ENCODE data around the gene KIF5A.
"Not testable (repeated sequence)": the region's sequence is repeated elsewhere in the genome, so short reads cannot be mapped to it uniquely, and the experiment has no call there.

The KIF5A gene

DNA sequence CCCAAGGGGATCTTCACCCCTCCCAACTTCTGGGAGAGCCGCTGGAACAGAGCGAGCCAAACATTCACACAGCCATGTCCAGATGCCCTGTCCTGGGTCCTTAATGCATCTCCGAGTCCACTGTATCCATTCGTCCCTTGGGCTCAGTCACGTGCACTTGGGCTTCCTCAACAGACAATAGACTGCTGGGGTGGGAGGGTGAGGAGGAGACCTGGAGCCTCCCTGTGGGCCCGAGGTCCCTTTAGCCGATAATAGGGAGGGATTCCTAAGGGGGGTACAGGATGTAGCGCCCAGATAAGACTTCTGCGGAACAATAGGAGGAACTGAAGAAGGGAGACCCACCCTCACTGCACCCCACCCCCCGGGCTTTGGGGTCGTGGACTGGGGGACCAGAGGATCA is 68.1 kb downstream of the KIF5A start:
- DNase-seq (ENCODE audit: low read depth in 1 of 2, low spot score in 1 of 2), result no peak

DNA sequence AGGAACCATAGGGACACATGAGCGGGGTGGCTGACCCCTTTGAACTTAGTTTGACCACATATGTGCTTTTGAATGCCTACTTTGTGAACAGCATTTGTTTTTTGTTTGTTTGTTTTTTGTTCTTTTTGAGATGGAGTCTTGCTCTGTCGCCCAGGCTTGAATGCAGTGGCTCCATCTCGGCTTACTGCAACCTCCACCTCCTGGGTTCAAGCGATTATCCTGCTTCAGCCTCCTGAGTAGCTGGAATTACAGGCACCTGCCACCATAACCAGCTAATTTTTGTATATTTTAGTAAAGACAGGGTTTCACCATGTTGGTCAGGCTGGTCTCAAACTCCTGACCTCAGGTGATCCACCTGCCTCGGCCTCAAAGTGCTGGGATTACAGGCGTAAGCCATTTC is 68.6 kb downstream of the KIF5A start:
- not testable (repeated sequence) for DNase-seq (ENCODE audit: low read depth in 1 of 2, low spot score in 1 of 2)

DNA sequence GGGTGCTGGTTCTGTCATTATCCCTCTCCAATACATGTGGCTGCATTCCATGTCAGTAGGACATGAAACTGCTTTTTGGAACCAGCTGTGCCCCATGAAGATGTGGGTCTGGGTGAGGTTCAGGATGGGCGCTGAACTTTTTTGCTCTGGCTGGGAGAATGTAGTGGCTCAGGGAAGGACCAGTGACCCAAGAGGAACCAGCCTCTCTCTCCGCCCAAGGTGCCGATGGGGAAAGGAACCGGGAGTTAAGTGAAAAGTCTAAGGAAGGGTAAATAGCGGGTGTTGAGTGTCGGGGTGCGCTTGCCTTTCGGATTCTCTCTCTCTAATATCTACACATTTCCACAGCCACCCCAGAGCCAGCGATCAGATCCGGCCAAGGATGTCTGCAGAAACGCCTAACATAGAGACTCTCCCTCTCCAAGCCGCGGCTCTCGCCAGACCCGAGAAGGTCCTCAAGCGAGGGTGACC is 69.2 kb downstream of the KIF5A start:
- DNase-seq (ENCODE audit: low read depth in 1 of 2, low spot score in 1 of 2), result no peak

DNA sequence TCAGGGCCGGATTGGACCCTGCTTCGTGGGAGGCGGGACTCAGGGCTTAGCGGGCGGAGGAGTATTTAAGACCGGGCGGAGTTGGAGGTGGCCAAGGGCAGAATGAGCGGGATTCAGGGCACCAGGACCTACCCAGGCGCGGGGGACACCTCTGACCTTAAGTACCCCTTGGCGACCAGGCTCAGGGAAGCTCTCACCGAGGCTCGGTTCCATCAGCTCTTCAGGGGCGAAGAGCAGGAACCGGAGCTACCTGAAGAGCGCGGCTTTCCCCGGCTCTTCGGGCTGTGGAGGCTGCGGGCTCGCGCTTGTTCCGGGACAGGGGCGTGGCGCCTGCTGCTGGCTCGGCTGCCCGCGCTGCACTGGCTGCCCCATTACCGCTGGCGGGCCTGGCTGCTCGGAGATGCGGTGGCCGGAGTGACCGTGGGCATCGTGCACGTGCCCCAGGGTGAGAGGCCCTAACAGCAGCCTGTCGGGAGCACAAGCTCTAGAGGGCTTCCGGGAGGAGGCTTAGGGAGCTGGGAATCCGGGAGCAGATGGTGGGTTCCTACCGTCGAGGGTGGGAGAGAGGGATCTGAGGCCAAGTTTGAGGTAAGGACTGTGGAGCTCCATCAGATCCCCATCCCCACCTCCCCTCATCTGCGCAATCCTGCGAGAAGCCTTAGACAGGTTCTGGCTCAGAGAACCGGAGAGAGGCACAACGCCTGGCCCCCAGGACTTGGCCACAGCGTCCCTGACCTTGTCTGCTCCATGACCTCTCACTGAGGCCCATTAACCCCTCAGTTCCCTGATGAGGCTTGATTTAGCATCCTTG is 69.8 kb downstream of the KIF5A start:
- DNase-seq (ENCODE audit: low read depth in 1 of 2, low spot score in 1 of 2), result no peak

DNA sequence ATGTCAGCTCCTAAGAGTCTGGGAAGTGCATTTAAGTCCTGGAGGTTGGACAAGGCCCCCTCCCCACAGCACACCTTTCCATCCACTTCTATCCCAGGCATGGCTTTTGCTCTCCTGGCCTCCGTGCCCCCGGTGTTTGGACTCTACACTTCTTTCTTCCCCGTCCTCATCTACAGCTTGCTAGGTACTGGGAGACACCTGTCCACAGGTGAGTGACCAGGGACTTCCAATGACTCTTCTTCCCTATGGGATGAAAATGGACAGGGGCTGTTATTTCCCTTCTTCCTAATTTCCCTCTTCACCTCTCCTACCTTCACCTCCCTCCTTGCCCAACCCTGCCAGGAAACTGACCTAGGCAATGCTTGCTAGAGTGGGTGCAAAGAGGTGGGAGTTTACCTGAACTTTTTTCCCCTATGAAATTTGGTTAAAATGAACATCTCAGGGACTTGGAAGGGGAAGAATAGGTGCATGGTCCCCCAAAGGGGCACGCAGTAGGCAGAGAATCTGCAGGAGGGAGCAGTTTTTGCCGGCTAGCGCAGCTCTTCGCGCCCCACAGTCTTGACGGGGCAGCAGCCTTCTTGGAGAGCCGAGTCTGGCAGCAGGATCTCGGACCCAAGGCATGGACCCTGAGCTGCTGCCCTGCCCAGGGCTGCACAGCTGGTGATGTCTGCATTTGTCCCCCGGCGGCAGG is 70.5 kb downstream of the KIF5A start:
- DNase-seq (ENCODE audit: low read depth in 1 of 2, low spot score in 1 of 2), result no peak

DNA sequence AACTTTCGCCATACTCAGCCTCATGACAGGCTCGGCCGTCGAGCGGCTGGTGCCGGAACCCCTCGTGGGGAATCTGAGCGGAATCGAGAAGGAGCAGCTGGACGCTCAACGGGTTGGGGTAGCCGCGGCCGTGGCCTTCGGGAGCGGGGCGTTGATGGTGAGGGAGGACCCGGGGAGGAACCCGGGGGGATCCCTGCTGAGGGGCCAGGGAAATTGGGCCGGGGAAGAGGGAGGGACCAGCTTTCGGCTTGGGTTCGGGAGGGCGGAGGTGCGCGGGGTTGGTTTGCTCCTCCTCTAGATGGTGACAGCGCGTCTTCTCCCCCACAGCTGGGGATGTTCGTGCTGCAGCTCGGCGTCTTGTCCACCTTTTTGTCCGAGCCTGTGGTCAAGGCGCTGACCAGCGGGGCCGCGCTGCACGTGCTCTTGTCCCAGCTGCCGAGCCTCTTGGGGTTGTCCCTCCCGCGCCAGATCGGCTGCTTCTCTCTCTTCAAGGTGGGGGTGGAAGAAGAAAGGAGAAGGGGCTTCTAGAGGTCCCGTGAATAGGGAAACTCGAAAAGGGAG is 71.2 kb downstream of the KIF5A start:
- no peak for DNase-seq (ENCODE audit: low read depth in 1 of 2, low spot score in 1 of 2)

DNA sequence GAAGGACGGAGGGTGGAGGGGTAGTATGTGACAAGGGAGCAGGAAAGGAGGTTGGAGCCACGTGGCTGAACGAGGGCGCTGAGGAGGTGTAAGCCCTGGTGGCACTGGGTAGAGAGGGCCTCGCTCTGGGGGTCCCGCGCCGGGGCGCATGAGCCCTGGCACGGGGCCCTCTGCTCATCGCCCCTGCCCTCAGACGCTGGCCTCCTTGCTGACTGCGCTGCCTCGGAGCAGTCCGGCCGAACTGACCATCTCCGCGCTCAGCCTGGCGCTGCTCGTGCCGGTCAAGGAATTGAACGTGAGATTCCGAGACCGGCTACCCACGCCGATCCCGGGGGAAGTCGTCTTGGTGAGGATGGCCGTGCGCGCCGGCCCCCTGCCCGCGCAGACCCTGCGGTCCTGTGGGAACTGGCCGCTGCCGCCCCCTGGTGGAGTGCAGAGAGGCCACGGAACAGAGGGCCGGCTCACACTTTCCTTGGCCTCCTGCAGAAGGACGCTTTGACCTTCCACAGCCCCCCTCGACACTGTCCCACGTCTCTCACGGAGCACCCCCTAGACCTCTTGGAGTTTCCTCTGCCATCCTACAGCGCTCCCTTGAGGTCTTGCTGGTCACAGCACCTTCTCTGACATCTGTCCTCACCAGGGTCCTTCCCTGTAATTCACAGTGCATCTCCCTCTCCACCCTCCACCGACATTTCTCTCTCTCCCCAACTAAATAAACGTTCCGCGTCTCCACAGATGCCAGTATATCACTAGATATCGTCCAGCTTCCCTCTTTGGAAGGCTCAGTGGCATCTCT is 71.9 kb downstream of the KIF5A start:
- peak in 1 of 2 donors; percentile 54 for DNase-seq (ENCODE audit: low read depth in 1 of 2, low spot score in 1 of 2)

DNA sequence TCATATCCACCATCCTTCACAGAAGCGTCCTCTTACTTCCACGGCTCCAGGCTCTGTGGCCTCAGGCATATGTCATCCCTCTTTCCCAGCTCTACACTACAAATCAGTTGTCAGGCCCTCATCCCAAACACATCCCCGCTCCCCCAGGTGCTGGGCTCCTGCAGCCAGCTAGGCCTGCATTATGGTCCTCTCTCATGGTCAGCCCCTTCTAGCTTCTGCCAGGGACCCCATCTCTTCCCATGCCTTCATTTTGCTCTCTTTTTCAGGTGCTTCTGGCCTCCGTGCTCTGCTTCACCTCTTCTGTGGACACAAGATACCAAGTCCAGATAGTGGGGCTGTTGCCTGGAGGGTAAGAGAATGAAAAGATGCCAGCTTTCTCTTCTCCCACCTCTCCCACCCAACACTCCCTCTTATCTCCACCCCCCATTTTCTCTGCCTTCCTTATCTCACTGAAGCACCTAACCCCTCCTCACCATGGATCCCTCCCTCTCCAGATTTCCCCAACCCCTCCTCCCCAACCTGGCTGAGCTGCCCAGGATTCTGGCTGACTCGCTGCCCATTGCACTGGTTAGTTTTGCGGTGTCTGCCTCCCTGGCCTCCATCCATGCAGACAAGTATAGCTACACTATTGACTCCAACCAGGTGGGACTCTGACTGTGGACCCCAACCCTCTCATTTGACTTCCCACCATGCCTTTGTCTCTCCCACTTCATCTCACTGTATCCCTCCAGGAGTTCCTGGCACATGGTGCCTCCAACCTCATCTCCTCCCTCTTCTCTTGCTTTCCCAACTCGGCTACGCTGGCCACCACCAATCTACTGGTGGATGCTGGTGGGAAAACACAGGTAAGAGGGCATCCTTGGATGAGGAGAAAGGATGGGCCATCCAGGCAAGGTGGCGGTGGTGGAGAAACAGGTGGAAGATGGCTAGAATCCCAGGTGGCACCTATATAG is 72.7 kb downstream of the KIF5A start:
- DNase-seq (ENCODE audit: low read depth in 1 of 2, low spot score in 1 of 2), result no peak

DNA sequence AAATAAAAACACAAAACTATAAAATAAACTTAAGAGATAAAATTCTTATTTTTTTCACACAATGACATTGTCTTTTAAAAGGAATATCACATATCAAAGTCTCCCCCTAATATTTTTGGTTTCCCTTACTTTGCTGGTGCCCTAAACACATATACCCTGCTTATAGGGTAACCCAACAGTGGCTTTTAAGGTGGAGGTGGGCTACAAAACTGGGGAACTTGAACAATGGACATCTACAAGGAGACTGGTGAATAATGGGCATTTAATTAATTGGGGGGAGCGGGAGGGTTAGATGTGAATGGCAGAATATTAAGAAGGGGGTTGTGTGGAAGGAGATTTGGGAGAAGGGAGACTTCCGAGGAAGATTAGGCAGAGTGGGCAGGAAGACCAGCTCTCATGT is 73.5 kb downstream of the KIF5A start:
- no peak for DNase-seq (ENCODE audit: low read depth in 1 of 2, low spot score in 1 of 2)

DNA sequence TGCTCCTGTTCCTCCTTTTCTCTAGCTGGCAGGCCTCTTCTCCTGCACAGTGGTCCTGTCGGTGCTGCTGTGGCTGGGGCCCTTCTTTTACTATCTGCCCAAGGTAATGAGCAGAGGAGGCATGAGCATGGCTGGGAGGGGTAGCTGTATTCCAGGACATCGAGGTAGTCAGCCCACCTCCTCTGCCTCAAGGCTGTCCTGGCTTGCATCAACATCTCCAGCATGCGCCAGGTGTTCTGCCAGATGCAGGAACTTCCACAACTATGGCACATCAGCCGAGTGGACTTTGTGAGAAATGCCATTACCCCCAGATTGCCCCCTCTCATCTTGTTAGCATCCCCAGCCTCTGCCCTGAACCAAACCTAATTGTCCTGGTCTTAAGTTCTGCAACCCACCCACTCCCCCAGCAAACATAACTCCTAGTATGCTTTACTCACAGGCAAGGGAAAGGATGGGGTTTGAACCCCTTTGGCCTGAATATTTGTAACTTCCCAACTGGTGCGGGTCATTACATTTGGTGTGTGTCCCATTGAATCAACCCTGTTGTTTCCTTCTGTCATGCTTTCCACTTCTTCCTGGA is 74.1 kb downstream of the KIF5A start:
- no peak for DNase-seq (ENCODE audit: low read depth in 1 of 2, low spot score in 1 of 2)

DNA sequence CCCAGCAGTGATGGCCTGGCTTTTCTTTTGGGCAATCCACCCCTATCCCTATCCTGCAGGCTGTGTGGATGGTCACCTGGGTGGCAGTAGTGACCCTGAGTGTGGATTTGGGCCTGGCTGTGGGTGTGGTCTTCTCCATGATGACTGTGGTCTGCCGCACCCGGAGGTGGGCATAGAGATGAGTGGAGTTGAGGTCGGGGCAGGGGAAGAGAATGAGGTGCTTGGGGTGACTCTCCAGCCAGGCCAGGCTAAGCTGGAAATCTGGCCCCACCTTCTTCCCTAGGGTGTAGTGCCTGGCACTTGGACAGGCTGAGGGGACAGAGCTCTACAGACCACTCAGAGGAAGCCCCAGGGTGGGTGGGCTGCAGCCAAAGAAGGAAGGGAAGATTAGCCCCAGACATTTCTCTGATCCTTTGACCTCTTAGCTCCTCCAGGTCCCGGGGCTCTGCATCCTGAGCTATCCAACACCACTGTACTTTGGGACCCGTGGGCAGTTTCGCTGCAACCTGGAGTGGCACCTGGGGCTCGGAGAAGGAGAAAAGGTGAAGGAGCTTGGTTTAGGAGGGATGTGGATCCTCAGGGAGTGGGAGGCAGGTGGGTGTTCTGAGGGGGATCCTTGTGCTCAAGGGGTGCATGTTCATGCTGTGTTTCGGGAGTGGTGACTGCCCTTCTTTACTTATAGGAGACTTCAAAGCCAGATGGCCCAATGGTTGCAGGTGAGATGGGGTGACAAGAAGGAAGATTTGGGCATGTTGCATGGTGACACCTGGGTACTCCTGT is 74.8 kb downstream of the KIF5A start:
- DNase-seq (ENCODE audit: low read depth in 1 of 2, low spot score in 1 of 2), result no peak

DNA sequence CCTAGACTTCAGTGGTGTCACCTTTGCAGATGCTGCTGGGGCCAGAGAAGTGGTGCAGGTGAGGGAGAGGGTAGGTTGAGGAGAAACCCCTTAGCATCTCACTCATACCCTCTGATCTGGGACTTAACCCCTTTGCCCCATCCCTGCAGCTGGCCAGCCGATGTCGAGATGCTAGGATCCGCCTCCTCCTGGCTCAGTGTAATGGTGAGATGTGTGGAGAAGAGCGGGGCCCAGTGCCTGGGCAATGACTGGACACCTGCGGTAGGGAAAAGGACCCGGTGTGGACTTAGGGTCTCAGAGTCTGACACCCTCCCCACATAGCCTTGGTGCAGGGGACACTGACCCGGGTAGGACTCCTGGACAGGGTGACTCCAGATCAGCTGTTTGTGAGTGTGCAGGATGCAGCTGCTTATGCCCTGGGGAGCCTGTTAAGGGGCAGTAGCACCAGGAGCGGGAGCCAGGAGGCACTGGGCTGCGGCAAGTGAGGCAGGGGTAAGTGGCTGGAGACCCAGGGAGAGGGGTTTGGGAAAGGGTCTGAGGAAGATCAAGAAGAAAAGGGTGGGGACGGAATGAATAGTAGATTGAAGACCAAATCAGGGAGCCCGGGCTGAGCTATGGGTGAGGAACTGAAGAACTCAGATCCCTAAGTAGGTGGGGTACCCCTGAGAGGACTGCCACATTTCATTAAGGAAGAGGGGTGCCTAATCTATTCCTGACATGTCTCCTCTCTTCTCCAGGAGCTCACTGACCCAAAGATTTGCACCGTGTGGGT is 75.6 kb downstream of the KIF5A start:
- DNase-seq (ENCODE audit: low read depth in 1 of 2, low spot score in 1 of 2), result no peak

DNA sequence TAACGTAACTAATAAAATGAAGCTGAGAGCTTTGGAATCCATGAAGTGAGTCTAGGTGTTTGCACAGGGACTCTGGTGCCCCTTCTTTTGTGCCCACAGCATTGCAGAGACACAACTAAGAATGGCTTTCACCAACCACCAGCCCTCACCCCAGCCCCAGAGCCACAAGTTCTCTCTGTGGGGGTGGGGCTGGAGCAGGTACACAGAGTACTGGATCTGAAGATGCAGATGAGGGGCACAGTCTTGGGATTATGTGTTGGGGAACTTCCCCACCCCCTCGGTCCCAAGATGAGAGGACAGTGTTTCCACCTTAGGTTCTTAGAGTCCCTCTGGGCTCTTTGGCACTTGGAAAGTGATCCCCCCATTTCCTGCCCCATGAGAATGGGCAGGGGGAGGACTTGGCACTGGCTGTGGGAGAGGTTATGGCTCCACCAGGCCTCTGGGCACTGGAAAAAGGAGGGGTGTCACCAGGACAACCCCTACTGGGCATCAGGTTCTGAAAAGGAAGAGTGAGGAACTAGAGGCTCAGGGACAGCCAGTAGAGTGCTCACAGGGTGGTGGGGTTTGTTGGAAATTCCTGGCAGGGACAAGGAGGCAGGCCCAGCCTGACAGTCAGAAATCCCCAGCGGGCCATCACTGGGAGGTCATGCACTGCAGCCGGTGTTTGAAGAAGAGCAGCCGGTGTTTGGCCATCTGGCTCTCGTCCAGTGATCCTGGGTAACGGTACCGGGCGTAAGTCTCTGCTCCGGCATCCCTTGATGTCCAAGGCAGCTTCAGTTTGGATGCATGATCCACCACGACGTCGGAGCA is 76.5 kb downstream of the KIF5A start:
- DNase-seq (ENCODE audit: low read depth in 1 of 2, low spot score in 1 of 2), result no peak

DNA sequence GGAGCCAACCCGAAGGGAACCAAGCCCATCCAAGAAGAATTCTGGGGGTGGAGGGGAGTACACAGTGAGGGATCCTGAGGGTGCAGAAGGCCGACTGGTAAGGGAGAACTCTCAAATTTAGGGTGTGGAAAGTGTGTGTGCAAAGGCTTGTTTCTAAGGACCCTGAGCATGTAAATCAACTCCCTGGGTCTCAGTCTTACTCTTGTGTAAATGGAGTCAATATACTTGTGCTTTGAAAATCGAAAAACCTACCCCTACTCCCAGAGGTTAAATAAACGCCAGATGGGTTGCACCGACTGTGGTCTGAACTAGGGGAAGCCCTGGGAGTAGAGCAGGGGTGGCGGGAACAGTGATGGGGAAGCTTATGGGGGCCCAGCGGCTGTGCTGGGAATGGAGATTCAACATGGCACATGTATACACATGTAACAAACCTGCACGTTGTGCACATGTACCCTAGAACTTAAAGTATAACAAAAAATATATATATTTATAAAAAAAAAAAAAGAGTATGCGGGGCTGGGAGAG is 77.1 kb downstream of the KIF5A start:
- DNase-seq (ENCODE audit: low read depth in 1 of 2, low spot score in 1 of 2), result no peak

DNA sequence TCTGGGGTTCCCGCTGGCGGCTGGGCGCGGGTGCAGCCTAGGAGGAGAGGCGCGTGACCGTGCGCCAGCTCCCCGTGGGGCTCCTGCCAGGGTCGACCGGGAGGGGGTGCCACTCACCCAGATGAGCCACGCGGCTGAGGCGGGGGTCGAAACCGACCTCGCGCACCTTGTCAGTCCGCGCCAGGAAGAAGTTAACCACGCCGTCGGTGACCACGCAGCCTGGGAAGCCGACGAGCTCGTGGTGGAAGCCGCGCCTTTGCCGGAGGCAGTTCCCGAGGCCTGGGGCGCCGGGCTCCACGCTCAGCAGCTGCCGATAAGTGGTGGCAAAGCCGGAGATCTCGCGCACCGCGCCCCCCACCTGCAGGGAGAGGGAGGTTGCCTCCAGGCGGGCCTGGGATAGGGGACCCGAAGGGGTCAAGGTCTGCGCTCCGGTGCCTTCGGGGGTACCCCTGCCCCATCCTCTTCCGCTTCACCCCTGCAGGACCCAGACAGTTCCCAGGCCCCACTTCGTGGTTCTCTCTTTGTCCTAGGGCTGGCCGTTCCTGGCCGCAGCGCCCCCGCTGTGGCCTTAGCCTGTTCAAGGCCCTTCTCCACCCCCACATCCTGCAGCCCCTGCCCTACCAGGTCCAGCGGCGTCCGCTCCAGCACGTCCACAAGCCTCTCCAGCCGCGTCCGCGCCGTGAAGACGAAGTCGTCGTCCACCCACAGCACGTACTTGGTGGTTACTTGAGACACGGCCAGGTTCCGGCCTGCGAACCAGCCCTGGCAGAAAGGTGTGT is 77.8 kb downstream of the KIF5A start:
- DNase-seq (ENCODE audit: low read depth in 1 of 2, low spot score in 1 of 2), result no peak
